Activated naive CD4-positive, alpha-beta T cell treated with anti-CD3 and anti-CD28 coated beads for 36 hours (primary cell): ENCODE measurements around the gene PHC2. TPM values are rescaled to one million over a fixed set of nuclear protein-coding genes. Genes with fewer than 3 reads are reported as not detected.
"Not testable (repeated sequence)": the region's sequence is repeated elsewhere in the genome, so short reads cannot be mapped to it uniquely, and the experiment has no call there.

Experiments
- CTCF ChIA-PET: fragments of 350-600 bp; sonication (Branson Sonifier 250); formaldehyde crosslinking; loops from one replicate; lab custom pipeline; 2021; ENCODE audit warnings: antibody characterized with exemption; lab: Charles Lee
- DNase-seq: peaks from one replicate; pipeline ENCODE4 v3.0.0-alpha.2; 2020
- H3K27ac Mint-ChIP-seq: one replicate; pipeline ENCODE4 v1.8.0; 2021; ENCODE audit warnings: mild to moderate bottlenecking, mixed read lengths
- H3K27me3 Mint-ChIP-seq: one replicate; pipeline ENCODE4 v1.8.0; 2021; ENCODE audit warnings: low read depth, mixed read lengths
- H3K36me3 Mint-ChIP-seq: one replicate; pipeline ENCODE4 v1.8.0; 2021; ENCODE audit warnings: low read depth, mixed read lengths
- H3K4me1 Mint-ChIP-seq: one replicate; pipeline ENCODE4 v1.8.0; 2021; ENCODE audit warnings: low read depth, mixed read lengths
- H3K4me3 Mint-ChIP-seq: one replicate; pipeline ENCODE4 v1.8.0; 2021; ENCODE audit warnings: mild to moderate bottlenecking, moderate library complexity, mixed read lengths
- H3K9me3 Mint-ChIP-seq: one replicate; pipeline ENCODE4 v1.8.0; 2021; ENCODE audit warnings: mixed read lengths
- intact Hi-C: fragments of 100-400 bp; cut with micrococcal nuclease; formaldehyde crosslinking; loops from one replicate; pipeline ENCODE4 v1.15.1; 2023
- total RNA-seq, 2 experiments: library from RNA; stranded (reverse); gene quantifications; one replicate each; pipeline ENCODE4 v1.2.3, GENCODE V29; 2021

PHC2 gene
- total RNA-seq, 2 experiments from 2014 or later, result 15.6 to 15.9 TPM

- no peak for DNase-seq
- CTCF ChIA-PET, result interaction anchor here (1.3 kb wide), 1 partner anchor 25 kb away, joined by 5 read pairs; no protein-coding TSS in a partner anchor
- H3K36me3 Mint-ChIP-seq, result peaks cover 9% of the 10 kb centered on the region
- no peak within 1 kb of the TSS for H3K4me3 Mint-ChIP-seq
- H3K4me1 Mint-ChIP-seq, result peaks cover 5% of the 10 kb centered on the region
- intact Hi-C loops, result no loop called here
- no peak within 1 kb of the TSS for H3K27ac Mint-ChIP-seq
- H3K9me3 Mint-ChIP-seq, result no peaks in the 10 kb centered on the region
- no peaks in the 10 kb centered on the region for H3K27me3 Mint-ChIP-seq
Measured at GRCh38 chr1:33320619-33321165, 110.2 kb downstream of the PHC2 start, which contains the start of gene A3GALT2. TSS of gene A3GALT2 (minus strand) at chr1:33321098. CDS start at chr1:33321098, 0 bp downstream.

- Mint-ChIP-seq H3K36me3 (peaks cover 5% of the 10 kb centered on the region), H3K27me3 (no peaks in the 10 kb centered on the region), H3K4me3 (no peak overlapping the region), H3K9me3 (no peaks in the 10 kb centered on the region), H3K27ac (no peak overlapping the region), H3K4me1 (peaks cover 7% of the 10 kb centered on the region)
- intact Hi-C loops, result no loop called here
- CTCF ChIA-PET, result interaction anchor here (0.6 to 1.3 kb wide), 3 partner anchors 25 to 359 kb away, joined by 3 to 5 read pairs (median 5); no protein-coding TSS in a partner anchor
- DNase-seq, result no peak
Measured at GRCh38 chr1:33319949-33320618, 110.8 kb downstream of the PHC2 start.

GRCh38 chr1:33319186-33319948, 111.5 kb downstream of the PHC2 start:
- intact Hi-C loops, result no loop called here
- no peak for DNase-seq
- Mint-ChIP-seq H3K27me3 (no peaks in the 10 kb centered on the region), H3K9me3 (no peaks in the 10 kb centered on the region), H3K4me1 (peaks cover 7% of the 10 kb centered on the region), H3K27ac (no peak overlapping the region), H3K36me3 (no peaks in the 10 kb centered on the region), H3K4me3 (no peak overlapping the region)
- CTCF ChIA-PET, result interaction anchor here (0.6 to 1.3 kb wide), 3 partner anchors 24 to 360 kb away, joined by 3 to 5 read pairs (median 5); no protein-coding TSS in a partner anchor

- Mint-ChIP-seq H3K36me3 (no peaks in the 10 kb centered on the region), H3K27ac (no peak overlapping the region), H3K9me3 (no peaks in the 10 kb centered on the region), H3K4me1 (peaks cover 7% of the 10 kb centered on the region), H3K27me3 (no peaks in the 10 kb centered on the region), H3K4me3 (no peak overlapping the region)
- DNase-seq, result no peak
- intact Hi-C loops, result no loop called here
- CTCF ChIA-PET, result no interaction called here
Measured at GRCh38 chr1:33317946-33318345, 112.9 kb downstream of the PHC2 start.

- CTCF ChIA-PET, result no interaction called here
- H3K36me3 Mint-ChIP-seq, result no peaks in the 10 kb centered on the region
- intact Hi-C loops, result no loop called here
- H3K4me3 Mint-ChIP-seq, result no peak overlapping the region
- H3K27me3 Mint-ChIP-seq, result no peaks in the 10 kb centered on the region
- H3K4me1 Mint-ChIP-seq, result peaks cover 7% of the 10 kb centered on the region
- DNase-seq, result no peak
- no peaks in the 10 kb centered on the region for H3K9me3 Mint-ChIP-seq
- no peak overlapping the region for H3K27ac Mint-ChIP-seq
Measured at GRCh38 chr1:33317354-33317753, 113.5 kb downstream of the PHC2 start.

DNA sequence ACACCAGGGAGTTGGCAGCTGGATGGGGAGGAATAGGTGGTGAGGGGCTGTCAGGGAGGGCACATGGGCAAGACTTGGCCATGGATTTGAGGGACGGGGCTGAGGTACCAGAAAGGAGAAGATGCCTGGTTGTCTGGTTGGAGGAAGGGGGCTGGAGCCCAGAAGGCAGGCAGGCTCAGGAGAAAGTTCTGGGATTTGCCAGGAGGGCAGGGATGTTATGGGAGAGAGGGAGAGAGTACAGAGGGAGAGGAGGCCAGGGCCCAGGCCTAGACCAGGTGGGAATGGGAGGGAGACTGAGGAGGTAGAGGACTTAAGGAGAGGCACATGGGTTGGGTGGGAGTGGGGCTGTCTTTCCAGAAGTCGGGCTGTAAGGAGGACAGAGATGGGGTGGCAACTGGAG, 114.3 kb downstream of the PHC2 start:
- H3K4me3 Mint-ChIP-seq, result no peak overlapping the region
- H3K27ac Mint-ChIP-seq, result no peak overlapping the region
- no peaks in the 10 kb centered on the region for H3K27me3 Mint-ChIP-seq
- intact Hi-C loops, result no loop called here
- peaks cover 7% of the 10 kb centered on the region for H3K4me1 Mint-ChIP-seq
- H3K9me3 Mint-ChIP-seq, result no peaks in the 10 kb centered on the region
- CTCF ChIA-PET, result no interaction called here
- no peak for DNase-seq
- no peaks in the 10 kb centered on the region for H3K36me3 Mint-ChIP-seq

GRCh38 chr1:33314416-33314815, 116.5 kb downstream of the PHC2 start:
- peaks cover 7% of the 10 kb centered on the region for H3K4me1 Mint-ChIP-seq
- CTCF ChIA-PET, result no interaction called here
- no peaks in the 10 kb centered on the region for H3K9me3 Mint-ChIP-seq
- DNase-seq, result no peak
- no peak overlapping the region for H3K4me3 Mint-ChIP-seq
- H3K36me3 Mint-ChIP-seq, result no peaks in the 10 kb centered on the region
- no peaks in the 10 kb centered on the region for H3K27me3 Mint-ChIP-seq
- H3K27ac Mint-ChIP-seq, result no peak overlapping the region
- intact Hi-C loops, result no loop called here

DNA sequence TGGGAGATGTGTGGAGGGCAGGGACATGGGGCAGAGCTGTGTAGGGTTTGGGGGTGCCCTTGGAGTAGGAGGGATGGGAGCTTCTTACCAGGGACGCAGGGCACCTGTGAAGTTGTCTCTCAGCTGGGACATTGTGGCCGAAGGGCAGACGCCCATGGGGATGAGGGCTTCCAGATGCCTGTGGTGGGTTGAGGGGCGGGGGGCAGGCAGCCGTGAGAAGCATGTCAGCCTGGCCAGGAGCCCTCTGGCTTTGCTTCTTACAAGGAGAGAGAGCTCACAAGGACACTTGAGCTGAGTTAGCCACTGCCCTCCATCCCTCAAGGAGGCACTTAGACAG, 118.5 kb downstream of the PHC2 start:
- Mint-ChIP-seq H3K36me3 (no peaks in the 10 kb centered on the region), H3K27ac (no peak overlapping the region), H3K4me3 (no peak overlapping the region), H3K9me3 (no peaks in the 10 kb centered on the region), H3K27me3 (peaks cover 2% of the 10 kb centered on the region), H3K4me1 (peaks cover 7% of the 10 kb centered on the region)
- DNase-seq, result no peak
- intact Hi-C loops, result no loop called here
- CTCF ChIA-PET, result interaction anchor here (0.8 to 1.8 kb wide), 2 partner anchors 14 to 159 kb away, joined by 3 to 6 read pairs; no protein-coding TSS in a partner anchor

- intact Hi-C loops, result no loop called here
- Mint-ChIP-seq H3K36me3 (no peaks in the 10 kb centered on the region), H3K27me3 (peaks cover 2% of the 10 kb centered on the region), H3K27ac (no peak overlapping the region), H3K4me3 (no peak overlapping the region), H3K4me1 (peaks cover 7% of the 10 kb centered on the region), H3K9me3 (no peaks in the 10 kb centered on the region)
- CTCF ChIA-PET, result interaction anchor here (0.8 to 1.8 kb wide), 2 partner anchors 13 to 159 kb away, joined by 3 to 6 read pairs; no protein-coding TSS in a partner anchor
- DNase-seq, result no peak
Measured at GRCh38 chr1:33311706-33312412, 119.0 kb downstream of the PHC2 start.

DNA sequence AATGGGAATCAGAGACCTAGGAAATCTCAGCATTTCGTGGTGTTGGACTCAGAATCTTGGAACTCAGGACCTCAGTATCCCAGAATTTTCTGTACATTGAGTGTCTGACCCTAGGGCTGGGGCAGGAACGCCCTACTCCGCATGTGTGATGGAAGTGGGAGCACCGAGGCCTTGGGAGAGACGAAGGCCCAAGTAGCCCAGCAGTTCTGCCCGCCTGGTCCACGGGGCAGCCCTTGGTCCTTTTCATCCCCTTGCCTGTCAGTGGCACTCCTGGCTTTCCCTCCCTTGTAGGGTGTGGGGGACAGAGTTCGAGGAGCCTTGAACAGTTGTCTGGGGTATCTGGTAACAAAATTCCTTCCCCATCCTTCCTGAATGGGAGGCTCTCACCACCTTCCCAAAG, 120.2 kb downstream of the PHC2 start:
- no peaks in the 10 kb centered on the region for H3K36me3 Mint-ChIP-seq
- intact Hi-C loops, result no loop called here
- peaks cover 3% of the 10 kb centered on the region for H3K4me1 Mint-ChIP-seq
- peaks cover 8% of the 10 kb centered on the region for H3K27me3 Mint-ChIP-seq
- no peaks in the 10 kb centered on the region for H3K9me3 Mint-ChIP-seq
- no peak overlapping the region for H3K27ac Mint-ChIP-seq
- no peak overlapping the region for H3K4me3 Mint-ChIP-seq
- CTCF ChIA-PET, result interaction anchor here (0.6 kb wide), 1 partner anchor 303 kb away, joined by 5 read pairs; no protein-coding TSS in a partner anchor
- no peak for DNase-seq

DNA sequence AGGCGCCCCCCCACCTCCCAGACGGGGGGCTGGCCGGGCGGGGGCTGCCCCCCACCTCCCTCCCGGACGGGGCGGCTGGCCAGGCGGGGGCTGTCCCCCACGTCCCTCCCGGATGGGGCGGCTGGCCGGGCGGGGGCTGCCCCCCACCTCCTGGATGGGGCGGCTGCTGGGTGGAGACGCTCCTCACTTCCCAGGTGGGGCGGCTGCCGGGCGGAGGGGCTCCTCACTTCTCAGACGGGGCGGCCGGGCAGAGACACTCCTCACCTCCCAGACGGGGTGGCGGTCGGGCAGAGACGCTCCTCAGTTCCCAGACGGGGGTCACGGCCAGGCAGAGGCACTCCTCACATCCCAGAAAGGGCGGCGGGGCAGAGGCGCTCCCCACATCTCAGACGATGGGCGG, 121.5 kb downstream of the PHC2 start:
- CTCF ChIA-PET, H3K36me3 Mint-ChIP-seq: not testable (repeated sequence)

DNA sequence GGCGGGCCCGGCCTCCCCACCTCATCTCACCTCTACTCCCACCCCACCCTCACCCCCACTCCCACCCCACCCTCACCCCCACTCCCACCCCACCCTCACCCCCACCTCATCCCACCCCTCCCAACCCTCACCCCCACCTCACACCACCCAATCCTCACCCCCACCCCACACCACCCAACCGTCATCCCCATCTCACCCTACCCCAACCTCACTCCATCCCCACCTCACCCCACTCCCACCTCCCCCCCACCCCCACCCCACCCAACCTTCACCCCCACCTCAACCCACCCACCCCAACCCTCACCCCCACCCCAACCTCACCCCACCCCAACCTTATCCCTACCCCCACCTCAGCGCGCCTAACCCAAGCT, 123.4 kb downstream of the PHC2 start:
- H3K4me1 Mint-ChIP-seq, result peaks cover 2% of the 10 kb centered on the region
- CTCF ChIA-PET, result interaction anchor here (1.0 kb wide), 1 partner anchor 11 kb away, joined by 3 read pairs; no protein-coding TSS in a partner anchor
- intact Hi-C loops, result no loop called here
- no peak overlapping the region for H3K27ac Mint-ChIP-seq
- DNase-seq, result no peak
- H3K9me3 Mint-ChIP-seq, result no peaks in the 10 kb centered on the region
- no peak overlapping the region for H3K4me3 Mint-ChIP-seq
- peaks cover under 1% of the 10 kb centered on the region for H3K36me3 Mint-ChIP-seq
- peaks cover 8% of the 10 kb centered on the region for H3K27me3 Mint-ChIP-seq

More for the DNA sequence above, 121.5 kb downstream of the PHC2 start:
- H3K4me1 Mint-ChIP-seq, H3K27me3 Mint-ChIP-seq, H3K4me3 Mint-ChIP-seq, H3K27ac Mint-ChIP-seq, DNase-seq, H3K9me3 Mint-ChIP-seq, intact Hi-C loops: not testable (repeated sequence)
